Activated naive CD4-positive, alpha-beta T cell treated with anti-CD3 and anti-CD28 coated beads, Interleukin-2, amount 50 U/mL, for 24 hours (primary cell): ENCODE data around the gene CRB2.

Experiments
- H3K27ac Mint-ChIP-seq: one replicate; pipeline ENCODE4 v1.8.0; 2021; ENCODE audit warnings: mild to moderate bottlenecking, mixed read lengths
- H3K27me3 Mint-ChIP-seq: one replicate; pipeline ENCODE4 v1.8.0; 2021; ENCODE audit warnings: mixed read lengths
- H3K36me3 Mint-ChIP-seq: one replicate; pipeline ENCODE4 v1.8.0; 2021; ENCODE audit warnings: mixed read lengths
- H3K4me1 Mint-ChIP-seq: one replicate; pipeline ENCODE4 v1.8.0; 2021; ENCODE audit warnings: mixed read lengths
- H3K4me3 Mint-ChIP-seq: one replicate; pipeline ENCODE4 v1.8.0; 2021; ENCODE audit warnings: mild to moderate bottlenecking, mixed read lengths
- H3K9me3 Mint-ChIP-seq: one replicate; pipeline ENCODE4 v1.8.0; 2021; ENCODE audit warnings: mixed read lengths

CRB2 gene

DNA sequence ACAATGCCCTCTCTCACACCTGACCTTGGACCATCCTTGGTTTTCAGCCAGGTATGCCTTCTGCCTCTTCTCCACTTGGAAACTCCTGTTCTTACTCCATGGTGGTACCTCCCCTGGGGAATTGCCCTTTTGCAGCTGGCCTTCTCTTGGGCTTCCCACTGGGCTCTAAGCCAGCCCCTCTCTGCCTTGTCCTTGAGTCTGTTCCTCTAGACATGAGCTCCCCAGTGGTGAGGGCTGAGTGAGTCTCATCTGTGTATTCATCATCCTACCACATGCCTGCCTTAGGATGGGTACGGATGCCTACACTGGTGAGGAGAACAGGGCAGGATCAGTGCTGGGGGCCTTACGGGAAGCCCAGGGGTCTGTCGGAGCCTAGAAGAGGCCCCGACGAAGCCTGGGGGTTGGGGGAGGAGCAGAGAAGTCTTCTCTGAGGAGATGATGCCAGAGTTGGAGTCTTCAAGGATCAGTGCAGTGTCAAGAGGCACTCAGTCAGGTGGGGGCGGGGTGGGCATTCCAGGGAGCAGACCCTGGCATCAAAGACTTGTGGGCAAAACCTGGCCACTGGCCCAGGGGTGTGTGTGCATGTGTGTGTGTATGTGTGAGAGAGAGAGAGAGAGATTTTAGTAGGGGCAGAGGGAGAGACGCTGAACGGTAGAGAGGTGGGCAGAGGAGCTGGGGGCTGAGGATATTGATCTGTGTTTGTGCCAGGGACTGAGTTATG lies 5.2 kb upstream of the CRB2 start:
- H3K36me3 Mint-ChIP-seq, result no peaks in the 10 kb centered on the region
- no peaks in the 10 kb centered on the region for H3K27me3 Mint-ChIP-seq
- no peak overlapping the region for H3K27ac Mint-ChIP-seq
- no peaks in the 10 kb centered on the region for H3K9me3 Mint-ChIP-seq
- peaks cover 4% of the 10 kb centered on the region for H3K4me1 Mint-ChIP-seq
- H3K4me3 Mint-ChIP-seq, result no peak overlapping the region

- no peak overlapping the region for H3K27ac Mint-ChIP-seq
- H3K9me3 Mint-ChIP-seq, result no peaks in the 10 kb centered on the region
- peaks cover 5% of the 10 kb centered on the region for H3K4me1 Mint-ChIP-seq
- no peak overlapping the region for H3K4me3 Mint-ChIP-seq
- no peaks in the 10 kb centered on the region for H3K27me3 Mint-ChIP-seq
- H3K36me3 Mint-ChIP-seq, result no peaks in the 10 kb centered on the region
These were observed 3.0 kb upstream of the CRB2 start for GRCh38 chr9:123353041-123353440.

DNA sequence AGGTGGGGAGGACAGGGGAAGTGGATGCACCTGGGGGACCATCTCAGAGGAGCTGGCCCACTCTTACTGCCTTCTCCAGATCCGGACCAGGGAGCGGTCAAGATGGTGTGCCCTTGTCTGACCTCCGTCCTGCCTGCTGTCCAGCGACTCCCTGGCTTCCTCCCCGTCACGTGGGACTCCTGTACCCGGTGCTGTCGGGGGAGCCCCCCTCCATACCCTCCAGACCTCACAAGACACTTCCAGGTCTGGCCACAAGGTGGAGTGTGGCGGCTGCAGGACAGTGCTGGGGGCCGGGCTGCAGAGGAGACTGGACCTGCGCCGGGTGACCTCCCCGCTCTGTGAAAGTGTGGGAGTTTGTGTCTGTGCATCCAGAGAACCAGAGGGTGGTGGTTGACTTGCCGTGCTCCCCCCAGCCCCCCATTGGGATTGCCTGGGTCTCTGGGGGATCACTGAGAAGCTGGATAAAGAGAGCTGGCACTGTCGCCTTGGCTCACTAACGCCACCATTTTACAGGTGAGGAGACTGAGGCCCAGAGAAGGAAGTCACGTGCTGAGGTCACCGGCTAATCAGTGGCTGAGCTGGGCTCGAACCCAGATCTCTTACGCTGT lies 1.9 kb upstream of the CRB2 start:
- no peaks in the 10 kb centered on the region for H3K27me3 Mint-ChIP-seq
- peak overlapping the region; percentile 8 for H3K27ac Mint-ChIP-seq
- no peak overlapping the region for H3K4me3 Mint-ChIP-seq
- no peaks in the 10 kb centered on the region for H3K36me3 Mint-ChIP-seq
- H3K4me1 Mint-ChIP-seq, result peaks cover 15% of the 10 kb centered on the region
- no peaks in the 10 kb centered on the region for H3K9me3 Mint-ChIP-seq

- Mint-ChIP-seq H3K27ac (no peak overlapping the region), H3K36me3 (no peaks in the 10 kb centered on the region), H3K4me1 (peaks cover 24% of the 10 kb centered on the region), H3K9me3 (no peaks in the 10 kb centered on the region), H3K27me3 (no peaks in the 10 kb centered on the region), H3K4me3 (no peak overlapping the region)
These were observed 1.0 kb upstream of the CRB2 start for GRCh38 chr9:123354806-123355508.

DNA sequence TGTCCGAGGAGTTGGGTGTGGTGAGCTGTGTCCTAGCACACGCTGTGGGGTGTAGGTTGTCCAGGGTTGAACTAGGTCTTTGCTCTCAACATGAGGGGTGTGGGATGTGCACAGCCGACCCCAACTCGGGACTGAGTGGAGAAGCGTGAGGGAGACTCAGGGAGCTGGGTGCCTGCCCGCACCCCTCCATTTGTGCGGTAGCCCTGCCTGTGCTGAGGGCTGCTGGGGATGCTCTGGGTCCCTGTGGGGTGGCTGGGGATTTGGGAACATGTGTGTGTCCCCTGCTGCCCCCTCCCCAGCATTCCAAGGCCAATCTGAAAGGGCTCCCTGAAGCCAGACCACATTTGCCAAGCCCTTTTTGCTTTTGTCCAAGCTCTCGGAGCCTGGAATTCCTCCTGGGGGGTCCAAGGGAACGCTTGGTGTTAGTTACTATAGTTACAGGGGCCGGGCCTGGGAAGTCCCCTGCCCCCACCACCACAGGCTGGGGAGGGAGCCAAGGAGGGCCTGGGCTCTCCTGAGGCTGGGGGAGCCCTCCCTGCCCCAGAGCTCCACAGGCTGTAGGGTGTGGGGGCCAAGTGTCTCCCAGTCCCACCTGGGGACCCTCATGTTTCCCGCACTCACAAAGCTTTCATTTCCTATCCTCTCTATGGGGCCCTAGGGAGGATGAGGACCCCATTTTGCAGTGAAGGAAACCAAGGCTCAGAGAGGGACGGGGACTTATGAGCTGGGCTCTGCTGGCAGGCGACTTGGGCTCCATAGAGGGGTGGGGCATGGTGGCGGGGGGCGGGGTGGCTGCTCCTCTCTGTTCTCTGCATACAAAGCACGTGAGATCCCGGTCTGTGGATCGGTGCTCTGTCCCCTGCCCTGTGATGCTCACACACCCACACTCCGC lies 1.1 kb downstream of the CRB2 start:
- no peaks in the 10 kb centered on the region for H3K9me3 Mint-ChIP-seq
- peak overlapping the region; percentile 25 for H3K27ac Mint-ChIP-seq
- peaks cover 35% of the 10 kb centered on the region for H3K4me1 Mint-ChIP-seq
- H3K27me3 Mint-ChIP-seq, result no peaks in the 10 kb centered on the region
- no peak overlapping the region for H3K4me3 Mint-ChIP-seq
- no peaks in the 10 kb centered on the region for H3K36me3 Mint-ChIP-seq

GRCh38 chr9:123357743-123358059 lies 1.7 kb downstream of the CRB2 start:
- Mint-ChIP-seq H3K9me3 (no peaks in the 10 kb centered on the region), H3K4me3 (no peak overlapping the region), H3K4me1 (peaks cover 35% of the 10 kb centered on the region), H3K27me3 (no peaks in the 10 kb centered on the region), H3K27ac (no peak overlapping the region), H3K36me3 (no peaks in the 10 kb centered on the region)

DNA sequence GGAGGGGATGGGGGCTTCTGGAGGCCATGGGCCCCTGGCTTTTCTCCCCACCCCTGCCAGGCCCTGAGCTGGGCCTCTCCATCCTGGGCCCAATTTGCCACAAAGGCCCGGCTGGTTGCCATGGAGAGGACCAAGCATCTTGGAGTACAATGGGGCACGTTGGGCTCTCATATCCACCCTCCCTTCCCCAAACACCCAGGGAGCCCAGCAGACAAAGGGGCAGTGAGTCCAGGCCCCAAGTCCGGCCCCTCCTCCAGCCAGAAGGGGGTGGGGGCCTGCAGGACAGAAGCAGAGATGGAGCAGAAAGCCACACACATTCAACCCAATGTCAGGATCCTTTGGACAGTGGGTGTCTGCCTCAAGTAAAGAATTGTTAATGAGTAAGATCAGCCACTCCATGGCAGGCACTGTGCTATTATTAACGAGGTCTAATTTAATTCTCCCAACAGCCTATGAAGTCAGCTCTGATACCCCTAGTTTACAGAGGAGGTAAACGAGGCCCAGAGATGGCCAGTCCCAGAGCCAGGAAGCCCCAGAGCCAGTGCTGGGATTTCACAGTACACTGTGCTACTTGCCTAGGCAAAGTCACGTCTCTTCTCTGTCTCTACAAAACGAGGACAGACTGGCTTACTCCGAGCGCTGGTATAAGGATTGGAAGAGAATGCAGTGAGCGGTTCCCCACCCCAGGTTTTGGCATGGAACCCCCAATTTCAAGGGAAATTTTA lies 2.3 kb downstream of the CRB2 start:
- H3K36me3 Mint-ChIP-seq, result no peaks in the 10 kb centered on the region
- peaks cover 35% of the 10 kb centered on the region for H3K4me1 Mint-ChIP-seq
- H3K4me3 Mint-ChIP-seq, result peak overlapping the region; percentile 23
- no peaks in the 10 kb centered on the region for H3K27me3 Mint-ChIP-seq
- no peak overlapping the region for H3K27ac Mint-ChIP-seq
- no peaks in the 10 kb centered on the region for H3K9me3 Mint-ChIP-seq

DNA sequence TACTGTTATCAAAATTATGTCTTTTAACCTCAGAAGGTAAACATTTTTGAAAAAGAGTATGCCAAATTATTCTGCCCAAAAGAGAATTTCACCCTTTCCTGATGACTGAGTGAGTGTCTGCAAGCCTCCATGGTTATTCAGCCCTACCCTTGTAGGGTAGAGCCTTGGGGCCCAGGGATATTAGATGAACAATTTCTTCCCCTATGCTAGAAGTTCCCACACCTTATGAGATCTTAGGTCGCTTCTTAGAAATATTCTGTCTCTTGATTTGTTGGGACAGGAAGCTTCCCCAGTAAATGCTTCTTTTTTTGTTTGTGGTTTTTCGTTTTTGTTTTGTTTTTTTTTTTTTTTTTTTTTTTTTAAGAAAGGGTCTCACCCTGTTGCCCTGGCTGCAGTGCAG lies 3.1 kb downstream of the CRB2 start:
- H3K4me3 Mint-ChIP-seq, result no peak overlapping the region

GRCh38 chr9:123359546-123359945 lies 3.5 kb downstream of the CRB2 start:
- H3K9me3 Mint-ChIP-seq, result no peaks in the 10 kb centered on the region
- peaks cover 31% of the 10 kb centered on the region for H3K4me1 Mint-ChIP-seq
- peak overlapping the region; percentile 51 for H3K4me3 Mint-ChIP-seq
- H3K36me3 Mint-ChIP-seq, result no peaks in the 10 kb centered on the region
- no peaks in the 10 kb centered on the region for H3K27me3 Mint-ChIP-seq
- H3K27ac Mint-ChIP-seq, result no peak overlapping the region

More for the DNA sequence above, 3.1 kb downstream of the CRB2 start:
- Mint-ChIP-seq H3K9me3 (no peaks in the 10 kb centered on the region), H3K4me1 (peaks cover 33% of the 10 kb centered on the region), H3K27ac (no peak overlapping the region), H3K36me3 (no peaks in the 10 kb centered on the region), H3K27me3 (no peaks in the 10 kb centered on the region)

DNA sequence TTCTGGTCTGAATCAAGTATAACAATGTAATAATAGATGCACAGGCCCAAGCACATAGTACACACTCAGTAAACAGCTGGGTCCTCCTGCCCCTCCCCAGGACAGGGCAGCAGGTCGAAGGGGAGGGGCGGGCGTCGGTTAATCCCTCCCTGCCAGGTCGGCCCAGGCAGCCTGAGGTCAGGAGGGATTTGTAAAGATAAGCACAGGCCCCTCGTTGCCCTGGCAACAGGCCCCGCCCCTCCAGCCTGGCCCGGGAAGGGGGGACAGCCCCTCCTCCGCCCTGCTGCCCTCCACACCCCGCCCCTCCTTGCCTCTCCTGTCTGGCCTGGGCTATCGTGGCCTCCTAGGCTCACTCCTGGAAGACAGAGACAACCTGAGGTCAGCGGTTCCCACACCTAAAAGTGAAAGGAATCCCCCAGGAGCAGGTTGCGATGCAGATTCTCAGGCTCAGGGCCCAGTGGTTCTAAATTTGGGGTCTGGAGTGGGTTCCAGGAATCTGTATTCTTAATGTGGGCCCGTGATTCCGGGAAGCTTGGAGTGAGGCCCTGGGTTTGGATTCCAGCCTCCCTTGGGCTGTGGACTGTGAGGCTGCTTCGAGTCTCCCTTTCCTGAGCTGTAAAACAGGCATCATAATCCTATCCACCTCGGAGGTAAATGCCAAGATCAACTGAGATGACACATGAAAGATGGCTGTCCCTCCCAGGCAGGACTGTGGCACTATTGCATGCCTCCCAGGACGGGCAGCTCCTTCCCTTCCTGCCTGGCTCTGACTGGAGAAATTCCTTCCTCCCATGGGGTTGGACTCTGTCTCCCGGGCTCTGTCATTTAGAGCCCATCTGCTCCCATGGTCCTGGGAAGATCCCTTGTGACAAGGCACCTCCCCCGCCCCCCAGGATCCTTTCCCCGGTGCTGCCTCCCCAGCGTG lies 4.4 kb downstream of the CRB2 start:
- no peaks in the 10 kb centered on the region for H3K36me3 Mint-ChIP-seq
- no peak overlapping the region for H3K4me3 Mint-ChIP-seq
- H3K27me3 Mint-ChIP-seq, result no peaks in the 10 kb centered on the region
- peaks cover 31% of the 10 kb centered on the region for H3K4me1 Mint-ChIP-seq
- H3K27ac Mint-ChIP-seq, result no peak overlapping the region
- no peaks in the 10 kb centered on the region for H3K9me3 Mint-ChIP-seq

- H3K4me3 Mint-ChIP-seq, result no peak overlapping the region
- no peak overlapping the region for H3K27ac Mint-ChIP-seq
- H3K27me3 Mint-ChIP-seq, result no peaks in the 10 kb centered on the region
- peaks cover 31% of the 10 kb centered on the region for H3K4me1 Mint-ChIP-seq
- H3K9me3 Mint-ChIP-seq, result no peaks in the 10 kb centered on the region
- H3K36me3 Mint-ChIP-seq, result no peaks in the 10 kb centered on the region
These were observed 5.2 kb downstream of the CRB2 start for GRCh38 chr9:123361086-123361730.

GRCh38 chr9:123361731-123362510 lies 5.9 kb downstream of the CRB2 start:
- Mint-ChIP-seq H3K36me3 (no peaks in the 10 kb centered on the region), H3K27ac (no peak overlapping the region), H3K4me1 (peaks cover 31% of the 10 kb centered on the region), H3K9me3 (no peaks in the 10 kb centered on the region), H3K27me3 (no peaks in the 10 kb centered on the region), H3K4me3 (no peak overlapping the region)

- Mint-ChIP-seq H3K9me3 (no peaks in the 10 kb centered on the region), H3K4me3 (no peak overlapping the region), H3K27me3 (no peaks in the 10 kb centered on the region), H3K27ac (no peak overlapping the region), H3K36me3 (no peaks in the 10 kb centered on the region), H3K4me1 (peaks cover 31% of the 10 kb centered on the region)
These were observed 6.9 kb downstream of the CRB2 start for GRCh38 chr9:123362856-123363255.
